ENCODE data around the gene FXR2. TPM values are rescaled to one million over a fixed set of nuclear protein-coding genes. Genes with fewer than 3 reads are reported as not detected.

Gene FXR2
- total RNA-seq: 10 to 100 TPM; 11.7 to 25.4 (median 22.4) TPM

GRCh38 chr17:7614425-7615264 lies at the start of gene FXR2:
TSS of gene FXR2 (minus strand) at chr17:7614897. CDS start at chr17:7614532, 365 bp downstream.
- H3K9me3 ChIP-seq: no peaks in the 10 kb centered on the region
- in situ Hi-C loops (cut with MboI; ENCODE audit: low pct_ligation_motif_present in 1 of 4, low pct_unique_long_range_greater_than_20kb in 1 of 4, low sequenced_read_pairs in 3 of 4): no loop called here
- TF ChIP-seq POLR2A (IDR thresholded peaks at IDR 0.05) (peak; percentile 71), POLR2AphosphoS5 (IDR thresholded peaks at IDR 0.05) (peak; percentile 88 to 89 (median 89)), CTCF (IDR thresholded peaks at IDR 0.05) (peak; percentile 34 to 86 (median 67)), EP300 (IDR thresholded peaks at IDR 0.05; ENCODE audit: low read depth) (no peak)
- intact Hi-C loops (cut with DNase I; ENCODE audit: low total_unique reads): no loop called here
- peak within 1 kb of the TSS; percentile 90 to 98 (median 96) for H3K27ac ChIP-seq
- WGBS, 2 donors (ENCODE audit: low coverage in 1 of 2): 1% methylated on average over 80 of the region's 93 CpGs; no CpG with 5 or more reads in 1 of the 2 donors
- H3K36me3 ChIP-seq: no peaks in the 10 kb centered on the region
- H3K27me3 ChIP-seq: no peaks in the 10 kb centered on the region
- DNase-seq: peak; percentile 100
- H3K4me3 ChIP-seq: peak within 1 kb of the TSS; percentile 61 to 92 (median 71)
- peaks cover 16 to 34% (median 25%) of the 10 kb centered on the region in 4 donors for H3K4me1 ChIP-seq

DNA sequence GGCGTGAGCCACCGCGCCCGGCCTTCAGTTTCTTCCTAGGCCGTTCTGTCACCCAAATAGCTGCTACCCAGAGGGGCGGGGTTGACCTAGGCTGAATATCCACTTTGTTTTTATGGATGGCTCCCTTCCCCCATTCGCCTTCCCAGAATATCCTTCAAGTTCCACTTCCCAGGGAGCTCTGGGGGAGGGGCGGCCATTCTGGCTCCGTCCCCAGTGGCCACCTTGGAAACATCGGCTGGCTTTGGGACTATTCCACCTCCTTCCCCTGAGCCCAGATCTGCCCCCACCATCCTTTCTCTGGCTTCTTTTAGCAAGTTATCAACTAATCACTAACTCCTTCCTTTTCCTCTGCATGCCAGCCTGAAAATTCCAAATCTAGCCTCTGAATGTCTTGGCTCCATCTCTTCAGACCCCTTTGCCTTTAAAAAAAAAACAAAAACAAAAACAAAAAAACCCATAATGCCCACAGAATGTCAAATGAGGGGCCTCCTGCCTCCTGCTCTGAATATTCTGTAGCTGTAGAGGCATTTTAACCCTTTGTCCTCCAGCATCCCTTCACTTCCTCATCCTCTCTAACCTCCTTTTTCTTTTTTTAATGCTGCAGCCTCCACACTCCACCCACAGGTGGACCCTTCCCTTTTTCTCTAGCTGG lies 42.4 kb upstream of the FXR2 start:
- Histone ChIP-seq H3K9me3 (no peaks in the 10 kb centered on the region), H3K4me3 (no peak overlapping the region), H3K36me3 (no peaks in the 10 kb centered on the region), H3K4me1 (peaks cover 0 to 8% (median 0%) of the 10 kb centered on the region in 4 donors), H3K27ac (peak overlapping the region in 1 of 4 donors; percentile 18), H3K27me3 (peaks cover 14% of the 10 kb centered on the region)
- intact Hi-C loops (cut with DNase I; ENCODE audit: low total_unique reads): no loop called here
- 40 to 61% methylated on average over 1 to 10 of the region's 10 CpGs for WGBS, 2 donors (ENCODE audit: low coverage in 1 of 2)
- in situ Hi-C loops (cut with MboI; ENCODE audit: low pct_ligation_motif_present in 1 of 4, low pct_unique_long_range_greater_than_20kb in 1 of 4, low sequenced_read_pairs in 3 of 4): no loop called here
- DNase-seq: peak; percentile 12
- TF ChIP-seq EP300 (IDR thresholded peaks at IDR 0.05; ENCODE audit: low read depth) (no peak), CTCF (IDR thresholded peaks at IDR 0.05) (no peak), POLR2A (IDR thresholded peaks at IDR 0.05) (no peak), POLR2AphosphoS5 (IDR thresholded peaks at IDR 0.05) (no peak)

DNA sequence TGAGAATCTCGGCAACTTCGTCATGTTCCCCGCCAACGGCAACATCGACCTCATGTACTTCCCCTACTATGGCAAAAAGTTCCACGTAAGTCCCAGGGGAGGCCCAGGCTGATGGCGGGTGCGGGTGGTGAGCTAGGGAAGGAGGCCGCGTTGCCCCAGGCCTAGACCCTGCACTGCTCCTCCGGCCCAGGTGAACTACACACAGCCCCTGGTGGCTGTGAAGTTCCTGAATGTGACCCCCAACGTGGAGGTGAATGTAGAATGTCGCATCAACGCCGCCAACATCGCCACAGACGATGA lies 40.8 kb upstream of the FXR2 start:
- TF ChIP-seq POLR2A (IDR thresholded peaks at IDR 0.05) (no peak), CTCF (IDR thresholded peaks at IDR 0.05) (no peak), EP300 (IDR thresholded peaks at IDR 0.05; ENCODE audit: low read depth) (no peak), POLR2AphosphoS5 (IDR thresholded peaks at IDR 0.05) (no peak)
- no peak overlapping the region for H3K4me3 ChIP-seq
- peaks cover 4 to 24% (median 13%) of the 10 kb centered on the region in 4 donors for H3K4me1 ChIP-seq
- 94% methylated on average over 17 of the region's 17 CpGs; no CpG with 5 or more reads in 1 of the 2 donors for WGBS, 2 donors (ENCODE audit: low coverage in 1 of 2)
- H3K27ac ChIP-seq: no peak overlapping the region
- no peaks in the 10 kb centered on the region for H3K9me3 ChIP-seq
- in situ Hi-C loops (cut with MboI; ENCODE audit: low pct_ligation_motif_present in 1 of 4, low pct_unique_long_range_greater_than_20kb in 1 of 4, low sequenced_read_pairs in 3 of 4): no loop called here
- H3K27me3 ChIP-seq: peaks cover 30% of the 10 kb centered on the region
- no peaks in the 10 kb centered on the region for H3K36me3 ChIP-seq
- intact Hi-C loops (cut with DNase I; ENCODE audit: low total_unique reads): no loop called here
- DNase-seq: no peak

GRCh38 chr17:7654832-7655540 lies 40.3 kb upstream of the FXR2 start:
- DNase-seq: no peak
- in situ Hi-C loops (cut with MboI; ENCODE audit: low pct_ligation_motif_present in 1 of 4, low pct_unique_long_range_greater_than_20kb in 1 of 4, low sequenced_read_pairs in 3 of 4) (no loop called here), intact Hi-C loops (cut with DNase I; ENCODE audit: low total_unique reads) (no loop called here)
- no peaks in the 10 kb centered on the region for H3K36me3 ChIP-seq
- H3K4me1 ChIP-seq: peaks cover 4 to 29% (median 18%) of the 10 kb centered on the region in 4 donors
- WGBS, 2 donors (ENCODE audit: low coverage in 1 of 2): 78 to 86% methylated on average over 7 to 16 of the region's 16 CpGs
- no peak overlapping the region for H3K27ac ChIP-seq
- TF ChIP-seq CTCF (IDR thresholded peaks at IDR 0.05): no peak
- TF ChIP-seq EP300 (IDR thresholded peaks at IDR 0.05; ENCODE audit: low read depth): no peak
- no peak for TF ChIP-seq POLR2A (IDR thresholded peaks at IDR 0.05)
- TF ChIP-seq POLR2AphosphoS5 (IDR thresholded peaks at IDR 0.05): no peak
- no peak overlapping the region for H3K4me3 ChIP-seq
- H3K9me3 ChIP-seq: no peaks in the 10 kb centered on the region
- peaks cover 35% of the 10 kb centered on the region for H3K27me3 ChIP-seq

Measured in transverse colon (tissue), 4 donors.